B cell (primary cell): Measurements from ENCODE around the gene IL1RAPL1.

Experiments used
- CTCF ChIP-seq: fragments of 200-600 bp; IDR thresholded peaks from one replicate; pipeline ENCODE4 v1.8.0; 2022; ENCODE audit warnings: antibody characterized with exemption, mild to moderate bottlenecking
- EZH2 ChIP-seq: IDR thresholded peaks from 2 replicates; pipeline ENCODE4 v1.6.1; 2012; ENCODE audit warnings: borderline replicate concordance, low read depth, mild to moderate bottlenecking, moderate library complexity, low read length; ENCODE audit not compliant: insufficient read depth, poor library complexity, severe bottlenecking

- no peak for TF ChIP-seq CTCF
- TF ChIP-seq EZH2, result no peak
Observed at GRCh38 chrX:29580560-29580959, 993.3 kb downstream of the IL1RAPL1 start.
